Measurements from ENCODE around the gene FNIP2. TPM values are rescaled to one million over a fixed set of nuclear protein-coding genes. Genes with fewer than 3 reads are reported as not detected.

The FNIP2 gene
- total RNA-seq, 2 donors from 2014 or later, result 31.1 to 39.8 TPM

DNA sequence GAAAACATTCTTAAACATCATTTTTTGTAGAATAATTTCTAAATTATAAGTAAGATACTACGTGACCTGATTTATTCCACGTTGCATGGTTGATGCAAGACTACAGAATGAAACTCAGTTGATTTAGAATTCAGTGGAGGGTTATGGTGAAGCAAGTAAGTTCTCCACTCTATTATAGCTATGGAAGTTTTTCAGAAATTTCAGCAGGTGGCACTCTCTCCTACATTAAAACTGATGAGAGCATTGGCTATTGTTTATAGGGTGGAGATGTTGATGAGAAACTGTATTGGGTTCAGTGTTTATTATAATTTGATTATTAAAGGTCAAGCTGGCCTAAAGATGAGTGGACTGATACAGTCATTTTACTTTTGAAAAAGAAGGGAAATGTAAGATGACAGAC, 88.0 kb downstream of the FNIP2 start:
- Histone ChIP-seq H3K4me1 (replicated peaks) (no peaks in the 10 kb centered on the region), H3K27me3 (replicated peaks; ENCODE audit: insufficient read depth) (no peaks in the 10 kb centered on the region), H3K27ac (no peak overlapping the region), H3K4me3 (no peak overlapping the region), H3K36me3 (no peaks in the 10 kb centered on the region), H3K9me3 (no peaks in the 10 kb centered on the region)
- no peak for DNase-seq (ENCODE audit: low spot score)
- TF ChIP-seq, protein P1, sequence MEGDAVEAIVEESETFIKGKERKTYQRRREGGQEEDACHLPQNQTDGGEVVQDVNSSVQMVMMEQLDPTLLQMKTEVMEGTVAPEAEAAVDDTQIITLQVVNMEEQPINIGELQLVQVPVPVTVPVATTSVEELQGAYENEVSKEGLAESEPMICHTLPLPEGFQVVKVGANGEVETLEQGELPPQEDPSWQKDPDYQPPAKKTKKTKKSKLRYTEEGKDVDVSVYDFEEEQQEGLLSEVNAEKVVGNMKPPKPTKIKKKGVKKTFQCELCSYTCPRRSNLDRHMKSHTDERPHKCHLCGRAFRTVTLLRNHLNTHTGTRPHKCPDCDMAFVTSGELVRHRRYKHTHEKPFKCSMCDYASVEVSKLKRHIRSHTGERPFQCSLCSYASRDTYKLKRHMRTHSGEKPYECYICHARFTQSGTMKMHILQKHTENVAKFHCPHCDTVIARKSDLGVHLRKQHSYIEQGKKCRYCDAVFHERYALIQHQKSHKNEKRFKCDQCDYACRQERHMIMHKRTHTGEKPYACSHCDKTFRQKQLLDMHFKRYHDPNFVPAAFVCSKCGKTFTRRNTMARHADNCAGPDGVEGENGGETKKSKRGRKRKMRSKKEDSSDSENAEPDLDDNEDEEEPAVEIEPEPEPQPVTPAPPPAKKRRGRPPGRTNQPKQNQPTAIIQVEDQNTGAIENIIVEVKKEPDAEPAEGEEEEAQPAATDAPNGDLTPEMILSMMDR (IDR thresholded peaks at IDR 0.05), result peak in 3 of 4 experiments; percentile 52 to 77 (median 65)
- TF ChIP-seq POLR2A (IDR thresholded peaks at IDR 0.05), result no peak
- 71% methylated on average over 2 of the region's 2 CpGs for WGBS
- intact Hi-C loops (cut with DNase I), result loop anchor here (10.0 kb wide), 1 partner anchor 348 kb away; no protein-coding TSS in a partner anchor

DNA sequence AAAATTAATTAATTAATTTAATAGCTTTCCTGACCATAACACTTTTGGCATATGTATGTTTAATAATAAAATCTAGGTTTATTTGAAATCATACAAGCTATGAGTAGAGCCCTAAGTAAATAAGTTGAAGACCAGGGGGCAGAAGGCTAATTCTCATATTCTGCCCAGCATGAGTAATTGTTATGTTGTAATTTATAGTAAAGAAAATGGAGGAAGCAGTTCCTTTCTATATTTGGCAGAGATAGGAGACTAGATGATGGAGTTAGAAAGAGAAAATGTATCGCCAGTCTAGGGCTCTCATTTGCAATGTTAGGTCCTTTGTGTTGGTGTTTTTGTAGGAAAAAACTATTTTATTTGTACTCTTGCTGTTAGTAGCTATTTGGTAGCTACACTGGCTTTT, 89.1 kb downstream of the FNIP2 start:
- no peak overlapping the region for H3K4me3 ChIP-seq
- TF ChIP-seq, protein P1 (IDR thresholded peaks at IDR 0.05), result no peak
- no peak for TF ChIP-seq POLR2AphosphoS5 (IDR thresholded peaks at IDR 0.05)
- TF ChIP-seq POLR2A (IDR thresholded peaks at IDR 0.05), result no peak
- no peak for DNase-seq (ENCODE audit: low spot score)
- H3K9me3 ChIP-seq, result no peaks in the 10 kb centered on the region
- H3K36me3 ChIP-seq, result no peaks in the 10 kb centered on the region
- intact Hi-C loops (cut with DNase I), result loop anchor here (2.0 to 10.0 kb wide), 2 partner anchors 317 to 347 kb away; no protein-coding TSS in a partner anchor
- peak overlapping the region in 1 of 2 donors; percentile 13 for H3K27ac ChIP-seq
- H3K4me1 ChIP-seq (replicated peaks), result no peaks in the 10 kb centered on the region
- 81% methylated on average over 1 of the region's 1 CpG for WGBS
- no peaks in the 10 kb centered on the region for H3K27me3 ChIP-seq (replicated peaks; ENCODE audit: insufficient read depth)

DNA sequence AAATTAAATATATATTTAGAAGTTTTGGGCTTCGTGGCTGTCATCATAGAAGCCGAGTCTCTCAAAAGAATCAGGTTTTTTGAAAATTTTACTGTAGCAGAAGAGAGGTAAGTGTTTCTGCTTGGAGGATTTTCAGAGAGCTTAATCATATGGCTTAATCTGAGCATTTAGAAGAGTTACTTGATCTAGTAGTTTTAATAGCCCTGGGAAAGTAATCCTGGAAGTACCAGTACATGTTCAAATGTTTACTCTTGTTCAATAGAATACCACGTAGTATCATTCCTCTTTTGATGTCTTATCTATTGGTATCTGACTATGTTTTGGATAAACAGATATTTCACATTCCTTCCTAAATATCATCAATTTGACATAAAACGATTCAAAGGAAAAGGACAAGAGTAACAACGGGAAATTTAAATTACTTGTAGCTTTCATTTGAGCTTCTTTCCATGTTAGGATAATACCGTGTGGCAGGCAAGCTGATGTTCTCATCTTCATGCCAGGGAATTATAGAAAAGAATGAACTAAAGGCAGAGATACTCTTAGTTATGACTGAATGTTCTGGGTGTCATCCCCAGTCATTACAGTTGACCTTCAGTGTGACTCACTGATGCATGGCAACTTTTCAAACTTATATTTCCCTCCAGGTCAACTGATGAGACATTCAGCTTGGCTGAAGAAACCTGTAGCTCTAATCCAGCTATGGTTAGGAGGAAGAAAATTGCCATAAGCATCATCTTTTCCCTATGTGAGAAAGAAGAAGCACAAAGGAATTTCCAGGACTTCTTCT, 89.8 kb downstream of the FNIP2 start:
- DNase-seq (ENCODE audit: low spot score), result no peak
- Histone ChIP-seq H3K9me3 (no peaks in the 10 kb centered on the region), H3K27me3 (replicated peaks; ENCODE audit: insufficient read depth) (no peaks in the 10 kb centered on the region), H3K4me3 (no peak overlapping the region), H3K4me1 (replicated peaks) (no peaks in the 10 kb centered on the region), H3K27ac (peak overlapping the region in 1 of 2 donors; percentile 13), H3K36me3 (no peaks in the 10 kb centered on the region)
- WGBS, result 46% methylated on average over 6 of the region's 6 CpGs
- TF ChIP-seq POLR2AphosphoS5 (IDR thresholded peaks at IDR 0.05) (peak; percentile 51), POLR2A (IDR thresholded peaks at IDR 0.05) (no peak)
- TF ChIP-seq, protein P1 (IDR thresholded peaks at IDR 0.05), result no peak
- intact Hi-C loops (cut with DNase I), result loop anchor here (2.0 to 10.0 kb wide), 2 partner anchors 316 to 346 kb away; no protein-coding TSS in a partner anchor

DNA sequence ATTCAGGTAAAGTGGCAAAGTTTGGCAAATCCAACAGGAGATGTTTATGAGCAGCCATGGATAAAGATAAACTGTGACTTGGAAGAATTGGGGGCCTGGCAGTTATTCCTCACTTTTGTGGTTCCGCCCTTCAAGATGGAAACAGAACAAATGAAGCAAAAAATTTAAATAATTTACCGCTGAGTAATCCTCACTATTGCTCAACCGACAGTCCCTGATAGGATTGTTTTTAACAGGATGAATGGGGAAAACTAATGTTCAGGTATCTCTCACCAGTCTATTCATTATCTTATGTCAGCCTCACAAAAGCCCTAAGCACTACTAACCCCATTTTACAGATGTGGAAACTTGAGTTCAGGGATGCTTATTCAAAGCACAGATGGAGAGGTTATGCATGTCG, 90.8 kb downstream of the FNIP2 start:
- intact Hi-C loops (cut with DNase I), result loop anchor here (2.0 to 10.0 kb wide), 3 partner anchors 315 to 585 kb away; no protein-coding TSS in a partner anchor
- Histone ChIP-seq H3K9me3 (no peaks in the 10 kb centered on the region), H3K4me3 (no peak overlapping the region), H3K36me3 (no peaks in the 10 kb centered on the region), H3K27me3 (replicated peaks; ENCODE audit: insufficient read depth) (no peaks in the 10 kb centered on the region), H3K4me1 (replicated peaks) (no peaks in the 10 kb centered on the region), H3K27ac (no peak overlapping the region)
- no peak for DNase-seq (ENCODE audit: low spot score)
- WGBS, result over 99% methylated on average over 4 of the region's 4 CpGs
- no peak for TF ChIP-seq POLR2A (IDR thresholded peaks at IDR 0.05)

DNA sequence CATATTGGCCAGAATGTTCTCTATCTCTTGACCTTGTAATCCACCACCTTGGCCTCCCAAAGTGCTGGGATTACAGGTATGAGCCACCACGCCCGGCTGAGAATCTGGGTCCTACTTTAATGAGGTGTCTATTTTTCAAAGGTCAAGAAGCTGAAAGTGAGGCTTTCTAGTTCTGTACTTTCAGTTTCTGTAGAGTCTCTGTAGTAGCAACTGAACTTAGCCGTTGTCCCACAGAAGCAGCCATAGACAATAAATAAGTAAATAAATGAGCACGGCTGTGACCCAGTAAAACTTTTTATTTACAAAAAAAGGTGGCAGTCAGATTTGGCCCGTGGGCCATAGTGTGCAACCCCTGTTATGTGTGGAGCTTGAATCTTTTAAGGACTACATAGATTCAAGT, 92.0 kb downstream of the FNIP2 start:
- H3K4me1 ChIP-seq (replicated peaks), result no peaks in the 10 kb centered on the region
- peak; percentile 51 for DNase-seq (ENCODE audit: low spot score)
- H3K9me3 ChIP-seq, result no peaks in the 10 kb centered on the region
- intact Hi-C loops (cut with DNase I), result loop anchor here (10.0 kb wide), 1 partner anchor 584 kb away; no protein-coding TSS in a partner anchor
- TF ChIP-seq POLR2A (IDR thresholded peaks at IDR 0.05) (no peak), POLR2AphosphoS5 (IDR thresholded peaks at IDR 0.05) (peak; percentile 57)
- H3K4me3 ChIP-seq, result no peak overlapping the region
- peak overlapping the region; percentile 17 to 58 for H3K27ac ChIP-seq
- 64% methylated on average over 5 of the region's 5 CpGs for WGBS
- H3K36me3 ChIP-seq, result no peaks in the 10 kb centered on the region
- H3K27me3 ChIP-seq (replicated peaks; ENCODE audit: insufficient read depth), result no peaks in the 10 kb centered on the region

Data from prostate gland (tissue), 2 donors.